Spinal cord (tissue), 10 donors: ENCODE data around the gene MRTFA. TPM values are rescaled to one million over a fixed set of nuclear protein-coding genes. Genes with fewer than 3 reads are reported as not detected.

Experiments
- DNase-seq, 6 donors: peaks; one replicate each; pipeline versions ENCODE4 v3.0.0 to v3.0.0-alpha.2; 2013 to 2015; ENCODE audit warnings: low spot score in 6 of 6, low read depth in 4 of 6
- H3K27ac ChIP-seq: one replicate; pipeline ENCODE4 v1.5.1; 2013; ENCODE audit warnings: low read depth, low read length, control low read depth
- H3K27me3 ChIP-seq: one replicate; pipeline ENCODE4 v1.6.1; 2013; ENCODE audit warnings: low read length; ENCODE audit not compliant: control insufficient read depth, insufficient read depth
- H3K36me3 ChIP-seq: one replicate; pipeline ENCODE4 v1.6.1; 2013; ENCODE audit warnings: low read length; ENCODE audit not compliant: control insufficient read depth, insufficient read depth
- H3K4me1 ChIP-seq: one replicate; pipeline ENCODE4 v1.6.1; 2013; ENCODE audit warnings: low read length; ENCODE audit not compliant: control insufficient read depth, insufficient read depth
- H3K4me3 ChIP-seq: one replicate; pipeline ENCODE4 v1.5.1; 2013; ENCODE audit warnings: low read depth, low read length, control low read depth
- H3K9me3 ChIP-seq: one replicate; pipeline ENCODE4 v1.6.1; 2013; ENCODE audit warnings: low read length; ENCODE audit not compliant: control insufficient read depth, insufficient read depth
- WGBS: methylation state at CpG from one replicate; pipeline ENCODE4 v1.1.5; 2013; ENCODE audit warnings: missing lambda C conversion rate; ENCODE audit not compliant: insufficient coverage; 5-methylcytosine and 5-hydroxymethylcytosine counted together
- polyA plus RNA-seq, 2 donors: library from polyadenylated mRNA; unstranded; fragments of 120-200 nt; gene quantifications; one replicate each; pipeline ENCODE4 v1.2.1, GENCODE V29; 2013; ENCODE audit not compliant: insufficient read length in 2 of 2
- total RNA-seq, 2 donors: library from RNA; depleted of rRNA in 1 of 2; stranded (reverse); fragments of 120-200 nt in 1 of 2; fragments of >200 nt in 1 of 2; gene quantifications; one replicate each; pipeline versions ENCODE4 v1.2.3 to v1.2.4, GENCODE V29; 2013 to 2014
- donor health status: healthy.

MRTFA gene
- total and polyA plus RNA-seq, 4 donors: 19.2 to 42.0 (median 34.0) TPM

DNA sequence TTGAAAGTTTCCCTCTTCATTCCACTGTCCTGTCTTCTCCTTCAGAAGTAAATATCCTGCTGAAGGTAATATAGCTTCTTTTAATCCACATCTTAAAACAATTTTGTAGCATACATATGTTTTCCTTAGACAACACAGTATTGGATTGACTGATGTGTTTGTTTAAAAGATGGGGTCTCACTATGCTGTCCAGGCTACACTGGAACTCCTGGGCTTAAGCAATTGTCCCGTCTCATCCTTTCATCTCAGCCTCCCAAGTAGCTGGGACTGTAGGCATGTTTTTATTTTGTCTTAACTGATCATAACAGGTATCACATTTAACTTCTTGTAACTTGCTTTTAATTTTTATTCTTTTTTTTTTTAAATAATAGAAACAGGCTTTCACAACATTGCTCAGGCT, 55.9 kb downstream of the MRTFA start:
- Histone ChIP-seq H3K9me3 (no peaks in the 10 kb centered on the region), H3K4me1 (no peaks in the 10 kb centered on the region), H3K36me3 (peaks cover 5% of the 10 kb centered on the region), H3K27ac (no peak overlapping the region), H3K4me3 (no peak overlapping the region), H3K27me3 (no peaks in the 10 kb centered on the region)
- no CpG with 5 or more reads among the region's 1 CpG for WGBS
- no peak for DNase-seq

DNA sequence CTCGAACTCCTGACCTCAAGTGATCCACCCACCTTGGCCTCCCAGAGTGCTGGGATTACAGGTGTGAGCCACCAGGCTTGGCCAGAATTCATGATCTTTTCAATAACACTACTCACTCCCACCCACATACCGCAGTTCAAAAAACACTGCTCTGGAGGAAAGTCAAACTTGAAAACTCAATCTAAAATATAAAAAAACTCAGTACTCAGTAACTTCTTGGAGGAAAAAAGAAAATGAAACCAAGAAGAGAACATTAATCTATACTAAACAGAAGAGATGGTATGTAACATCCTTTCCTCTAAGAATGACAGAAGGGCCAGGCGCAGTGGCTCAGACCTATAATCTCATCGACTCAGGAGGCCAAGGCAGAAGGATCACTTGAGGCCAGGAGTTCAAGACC, 58.3 kb downstream of the MRTFA start:
- no peak for DNase-seq
- WGBS: 90% methylated on average over 2 of the region's 4 CpGs
- no peak overlapping the region for H3K4me3 ChIP-seq
- H3K36me3 ChIP-seq: peaks cover 3% of the 10 kb centered on the region
- no peaks in the 10 kb centered on the region for H3K9me3 ChIP-seq
- no peaks in the 10 kb centered on the region for H3K4me1 ChIP-seq
- H3K27me3 ChIP-seq: no peaks in the 10 kb centered on the region
- H3K27ac ChIP-seq: no peak overlapping the region

- peaks cover 2% of the 10 kb centered on the region for H3K9me3 ChIP-seq
- WGBS: 100% methylated on average over 1 of the region's 2 CpGs
- no peak overlapping the region for H3K4me3 ChIP-seq
Observed at GRCh38 chr22:40572976-40573375, 63.5 kb downstream of the MRTFA start.

GRCh38 chr22:40571887-40572286, 64.6 kb downstream of the MRTFA start:
- Histone ChIP-seq H3K9me3 (peaks cover 2% of the 10 kb centered on the region), H3K4me3 (no peak overlapping the region), H3K36me3 (no peaks in the 10 kb centered on the region), H3K4me1 (no peaks in the 10 kb centered on the region), H3K27ac (no peak overlapping the region), H3K27me3 (no peaks in the 10 kb centered on the region)
- no peak for DNase-seq
- WGBS: no CpG with 5 or more reads among the region's 3 CpGs

More at GRCh38 chr22:40572976-40573375, 63.5 kb downstream of the MRTFA start:
- Histone ChIP-seq H3K27me3 (no peaks in the 10 kb centered on the region), H3K27ac (no peak overlapping the region), H3K4me1 (no peaks in the 10 kb centered on the region), H3K36me3 (no peaks in the 10 kb centered on the region)
- no peak for DNase-seq

- no CpG with 5 or more reads among the region's 1 CpG for WGBS
- peak in 1 of 6 donors; percentile 6 for DNase-seq
- Histone ChIP-seq H3K4me3 (no peak overlapping the region), H3K4me1 (no peaks in the 10 kb centered on the region), H3K27me3 (no peaks in the 10 kb centered on the region), H3K36me3 (no peaks in the 10 kb centered on the region), H3K9me3 (peaks cover 2% of the 10 kb centered on the region), H3K27ac (no peak overlapping the region)
Observed at GRCh38 chr22:40567626-40568328, 68.7 kb downstream of the MRTFA start.

DNA sequence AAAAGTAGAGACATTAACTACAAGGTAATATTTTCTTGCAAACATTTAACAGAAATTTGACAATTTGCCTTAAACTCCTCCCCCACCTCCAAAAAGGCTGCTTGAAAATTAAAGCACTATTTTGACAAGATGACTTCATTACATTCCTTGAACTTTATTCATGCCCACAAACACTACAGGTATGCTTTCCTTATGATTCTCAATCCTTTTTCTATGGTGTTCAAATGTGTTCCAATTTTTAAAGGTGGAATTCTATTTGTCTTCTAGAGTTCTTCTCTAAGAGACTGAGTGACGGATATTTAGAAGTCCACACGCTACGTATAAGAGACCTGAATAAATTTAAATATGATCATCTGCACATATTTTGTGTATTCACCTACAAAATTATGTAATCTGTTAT, 69.4 kb downstream of the MRTFA start:
- whole genome bisulfite sequencing: no CpG with 5 or more reads among the region's 3 CpGs
- Histone ChIP-seq H3K9me3 (peaks cover 2% of the 10 kb centered on the region), H3K27me3 (no peaks in the 10 kb centered on the region), H3K4me3 (no peak overlapping the region), H3K36me3 (no peaks in the 10 kb centered on the region), H3K27ac (no peak overlapping the region), H3K4me1 (no peaks in the 10 kb centered on the region)
- DNase-seq: no peak

DNA sequence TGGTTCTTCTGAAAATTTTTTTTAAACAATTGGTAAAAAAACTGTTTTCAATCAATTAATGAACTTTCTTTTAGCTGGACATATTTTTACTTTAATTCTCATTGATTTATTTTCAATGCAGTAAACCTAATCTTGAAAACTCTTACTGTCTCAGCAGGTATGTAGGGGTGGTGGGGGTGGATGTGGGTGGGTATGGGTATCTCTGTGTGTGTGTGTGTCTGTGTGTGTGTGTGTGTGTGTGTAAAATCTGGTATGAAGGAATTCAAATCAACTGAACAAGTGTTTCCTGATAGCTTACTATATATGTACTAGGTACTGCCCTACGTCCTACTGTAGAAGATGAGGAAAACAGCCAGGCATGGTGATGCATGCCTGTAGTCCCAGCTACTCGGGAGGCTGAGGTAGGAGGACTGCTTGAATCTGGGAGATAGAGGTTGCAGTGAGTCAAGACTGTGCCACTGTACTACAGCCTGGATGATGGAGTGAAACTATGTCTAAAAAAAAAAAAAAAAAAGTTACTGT, 75.5 kb downstream of the MRTFA start:
- 100% methylated on average over 2 of the region's 2 CpGs for WGBS

GRCh38 chr22:40560551-40560950, 76.0 kb downstream of the MRTFA start:
- H3K36me3 ChIP-seq: no peaks in the 10 kb centered on the region
- DNase-seq: peak in 1 of 6 donors; percentile 4
- no peaks in the 10 kb centered on the region for H3K9me3 ChIP-seq
- WGBS: no CpG with 5 or more reads among the region's 3 CpGs
- no peak overlapping the region for H3K27ac ChIP-seq
- no peaks in the 10 kb centered on the region for H3K4me1 ChIP-seq
- no peak overlapping the region for H3K4me3 ChIP-seq
- no peaks in the 10 kb centered on the region for H3K27me3 ChIP-seq

More for the DNA sequence above, 75.5 kb downstream of the MRTFA start:
- H3K27ac ChIP-seq: no peak overlapping the region
- H3K4me1 ChIP-seq: no peaks in the 10 kb centered on the region
- DNase-seq: no peak
- no peaks in the 10 kb centered on the region for H3K27me3 ChIP-seq
- H3K9me3 ChIP-seq: no peaks in the 10 kb centered on the region
- H3K4me3 ChIP-seq: no peak overlapping the region
- H3K36me3 ChIP-seq: no peaks in the 10 kb centered on the region

GRCh38 chr22:40557972-40558371, 78.5 kb downstream of the MRTFA start:
- no peaks in the 10 kb centered on the region for H3K4me1 ChIP-seq
- H3K27ac ChIP-seq: no peak overlapping the region
- H3K9me3 ChIP-seq: no peaks in the 10 kb centered on the region
- DNase-seq: no peak
- WGBS: 80% methylated on average over 1 of the region's 2 CpGs
- H3K27me3 ChIP-seq: no peaks in the 10 kb centered on the region
- no peak overlapping the region for H3K4me3 ChIP-seq
- no peaks in the 10 kb centered on the region for H3K36me3 ChIP-seq

GRCh38 chr22:40556641-40557040, 79.9 kb downstream of the MRTFA start:
- Histone ChIP-seq H3K27ac (no peak overlapping the region), H3K27me3 (no peaks in the 10 kb centered on the region), H3K9me3 (no peaks in the 10 kb centered on the region), H3K4me3 (no peak overlapping the region), H3K36me3 (peaks cover 4% of the 10 kb centered on the region), H3K4me1 (no peaks in the 10 kb centered on the region)
- WGBS: no CpG with 5 or more reads among the region's 1 CpG
- no peak for DNase-seq
